HG03025 (cell line): ENCODE measurements around the gene HIPK1.

Source experiments
- ATAC-seq: cut with Tn5 transposase; IDR thresholded peaks from one replicate; pipeline ENCODE4 v1.9.1; 2021; ENCODE audit warnings: mild to moderate bottlenecking, moderate library complexity; ENCODE audit not compliant: unreplicated experiment, low FRiP score

The HIPK1 gene

DNA sequence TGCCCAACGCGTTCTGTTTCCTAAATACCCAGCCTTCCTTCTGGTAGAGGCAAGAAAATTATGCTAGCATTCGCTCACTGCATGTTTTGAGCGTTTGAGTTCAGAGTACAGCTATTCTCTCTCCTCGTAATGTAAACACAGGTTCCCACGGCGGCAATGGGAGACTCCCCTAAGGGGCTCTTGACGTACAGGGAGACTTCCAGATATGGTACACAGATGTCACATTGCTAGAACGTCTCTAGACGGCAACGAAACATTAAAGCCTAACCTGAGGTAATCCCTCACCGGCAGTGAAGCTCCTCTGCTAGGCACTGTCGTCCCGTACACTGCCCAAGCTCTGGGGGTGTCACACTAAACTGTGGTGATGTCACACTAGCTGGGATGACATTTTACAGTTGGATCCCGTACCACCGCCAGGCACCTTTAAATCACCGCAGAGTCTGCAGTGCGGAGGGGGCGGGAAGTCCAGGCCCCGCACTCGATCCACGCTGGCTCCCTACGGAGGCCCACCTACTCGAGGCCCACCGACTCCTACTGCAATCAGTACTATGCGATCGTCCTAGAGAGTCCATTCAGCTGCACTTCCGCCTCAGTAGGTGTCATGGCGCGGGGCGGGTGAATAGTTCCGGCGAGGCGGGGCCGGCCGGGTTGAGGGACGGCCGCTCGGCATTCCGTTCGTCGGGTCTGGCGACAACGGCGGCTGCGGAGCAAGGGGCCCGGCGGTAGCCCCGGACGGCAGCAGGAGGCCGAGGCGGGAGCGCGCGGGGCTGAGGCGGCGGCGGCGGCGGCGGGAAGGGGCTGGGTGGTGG lies at the start of gene HIPK1:
HIPK1 (plus strand) TSS at position 384 of the 809 bp plus-strand sequence.
- peak; percentile 71 for ATAC-seq

DNA sequence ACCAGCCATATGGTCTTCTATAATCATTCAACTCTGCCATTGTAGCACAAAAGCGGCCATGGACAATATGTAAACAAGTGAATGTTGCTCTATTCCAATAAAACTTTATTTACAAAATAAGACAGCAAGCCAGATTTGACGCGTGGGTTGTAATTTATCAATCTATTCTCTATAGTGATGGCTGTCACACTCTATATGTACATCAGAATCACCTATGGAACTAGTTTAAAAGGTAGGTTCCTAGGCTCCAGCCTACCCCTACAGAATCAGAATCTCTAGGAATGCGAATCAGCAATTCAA lies 49.4 kb upstream of the HIPK1 start:
- no peak for ATAC-seq

DNA sequence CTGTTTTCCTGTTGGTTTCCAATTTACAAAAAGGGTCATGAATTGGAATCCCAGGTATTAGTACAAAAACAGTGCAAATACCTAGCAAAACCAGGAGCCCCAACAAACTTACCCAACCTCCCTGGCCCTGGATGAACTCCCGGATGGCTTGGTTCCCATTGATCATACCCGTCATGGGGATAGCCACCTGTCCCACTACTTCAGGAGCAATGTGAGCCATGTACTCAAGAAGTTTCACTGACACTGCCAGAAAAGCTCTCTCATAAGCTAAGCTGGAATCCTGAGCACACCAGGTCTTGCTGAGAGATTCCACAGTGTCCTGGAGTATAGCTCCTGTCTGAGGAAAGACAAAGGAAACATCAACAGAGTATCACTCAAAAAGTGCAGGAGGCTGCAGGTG lies 47.5 kb upstream of the HIPK1 start:
- ATAC-seq, result no peak

DNA sequence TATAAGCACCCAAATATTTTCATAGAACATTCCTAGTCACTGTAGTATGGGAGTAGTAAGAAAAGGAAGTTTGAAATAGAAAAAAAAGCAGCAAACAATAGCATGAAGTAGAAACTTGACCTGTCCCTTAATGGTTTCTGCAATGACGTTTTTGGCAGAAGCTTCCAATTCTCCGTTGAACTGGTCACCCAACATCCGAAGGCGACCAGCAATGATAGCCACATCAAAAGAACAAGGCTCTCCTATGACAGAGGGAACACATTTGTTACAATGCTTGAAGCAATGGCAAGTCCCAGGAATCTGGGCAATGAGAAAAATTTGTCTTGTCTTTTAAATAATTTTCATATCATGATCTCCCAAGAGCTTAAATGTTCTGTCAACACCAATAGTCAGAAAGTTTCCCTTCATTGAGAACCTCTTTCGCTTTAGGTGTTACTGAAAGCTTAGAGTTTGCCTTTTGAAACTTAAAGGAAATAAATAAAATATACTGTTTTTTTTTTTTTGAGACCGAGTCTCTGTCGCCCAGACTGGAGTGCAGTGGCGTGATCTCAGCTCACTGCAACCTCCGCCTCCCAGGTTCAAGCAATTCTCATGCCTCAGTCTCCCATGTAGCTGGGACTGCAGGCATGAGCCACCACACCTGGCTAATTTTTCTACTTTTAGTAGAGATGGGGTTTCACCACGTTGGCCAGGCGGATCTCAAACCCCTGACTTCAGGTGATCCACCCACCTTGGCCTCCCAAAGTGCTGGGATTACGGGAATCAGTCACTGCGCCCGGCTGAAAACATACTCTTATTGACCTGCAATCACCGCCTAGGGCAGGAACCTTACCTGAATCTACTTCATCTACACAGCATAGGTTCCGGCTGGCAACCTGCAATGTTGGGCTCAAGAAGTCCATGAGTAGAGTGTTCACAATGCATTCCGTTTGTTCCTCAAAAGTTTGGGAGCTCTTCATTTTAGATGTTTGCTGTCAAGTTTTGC lies 42.4 kb upstream of the HIPK1 start:
- ATAC-seq, result no peak

DNA sequence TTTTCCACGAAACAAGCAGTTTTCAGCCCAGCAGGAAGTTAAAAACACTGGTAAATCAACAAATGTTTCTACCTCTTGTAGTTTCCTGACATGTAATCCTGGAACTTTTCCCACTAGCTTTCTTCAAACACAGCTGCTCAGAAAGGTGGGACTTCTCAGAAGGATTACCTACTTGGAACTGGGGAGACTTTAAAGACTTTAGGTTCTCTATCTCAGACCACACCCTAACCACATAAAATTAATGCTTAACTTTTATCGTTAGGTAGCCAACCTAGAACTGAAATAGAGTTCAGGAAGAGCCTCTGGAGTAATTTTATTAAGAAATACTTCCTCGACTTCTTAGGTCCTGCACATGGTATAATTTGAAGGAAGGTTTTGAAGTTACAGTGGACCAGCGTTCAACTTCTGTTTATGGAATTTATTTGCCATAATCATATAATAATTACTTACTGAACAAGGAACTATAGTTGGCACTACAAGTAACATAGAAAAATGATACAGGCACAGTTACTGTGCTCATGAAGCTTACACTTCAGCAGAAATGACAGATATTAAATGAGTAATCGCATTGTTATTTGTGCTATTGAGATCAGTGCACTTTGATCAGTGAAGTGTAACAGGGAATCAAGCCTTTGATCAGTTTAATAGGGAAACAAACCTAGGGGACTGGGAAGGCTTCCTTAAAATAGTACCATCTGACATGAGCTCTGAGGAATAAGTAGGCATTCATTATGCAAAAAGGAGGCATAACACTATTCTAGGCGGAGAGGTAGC lies 41.5 kb upstream of the HIPK1 start, which contains the start of gene BCL2L15:
BCL2L15 (minus strand) TSS at position 180 of the 774 bp plus-strand sequence. CDS start 206 bp downstream, outside the sequence.
- ATAC-seq, result no peak

DNA sequence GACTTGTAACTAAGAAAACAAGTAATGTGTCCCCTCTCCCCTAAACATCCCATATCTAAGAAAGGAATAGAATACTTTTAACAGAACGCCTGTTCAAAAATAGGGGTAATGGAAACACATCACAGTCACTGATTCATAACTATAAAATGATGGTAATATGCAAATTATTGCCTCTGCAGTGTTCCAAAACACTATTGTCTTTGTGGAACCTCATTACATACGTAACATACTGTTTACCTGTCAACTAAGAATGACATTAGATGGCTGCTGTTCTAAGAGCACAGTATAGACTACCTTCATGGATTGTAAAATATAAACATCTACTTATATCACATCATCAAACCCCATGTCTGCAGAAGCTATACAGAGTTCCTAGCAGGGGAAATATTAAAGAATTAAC lies 38.3 kb upstream of the HIPK1 start:
- no peak for ATAC-seq

DNA sequence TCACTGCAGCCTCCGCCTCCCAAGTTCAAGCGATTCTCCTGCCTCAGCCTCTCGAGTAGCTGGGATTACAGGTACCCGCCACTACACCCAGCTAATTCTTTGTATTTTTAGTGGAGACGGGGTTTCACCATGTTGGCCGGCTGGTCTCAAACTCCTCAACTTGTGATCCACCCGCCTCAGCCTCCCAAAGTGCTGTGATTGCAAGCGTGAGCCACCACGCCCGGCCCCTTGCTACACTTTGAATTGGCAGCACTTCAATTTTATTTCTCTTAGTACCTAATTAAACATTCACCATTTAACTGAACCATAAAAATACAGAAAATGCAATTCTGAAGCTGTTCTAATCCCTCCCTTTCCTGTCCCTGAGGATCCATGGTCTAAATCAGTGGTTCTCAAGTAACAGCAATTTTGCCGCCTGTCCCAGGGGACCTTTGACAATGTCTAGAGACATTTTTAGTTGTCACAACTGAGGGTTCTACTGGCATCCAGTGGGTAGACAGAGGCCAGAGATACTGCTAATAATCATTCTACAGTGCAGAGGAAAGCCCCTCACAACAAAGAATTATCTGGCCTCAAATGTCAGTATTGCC lies 37.4 kb upstream of the HIPK1 start:
- no peak for ATAC-seq

DNA sequence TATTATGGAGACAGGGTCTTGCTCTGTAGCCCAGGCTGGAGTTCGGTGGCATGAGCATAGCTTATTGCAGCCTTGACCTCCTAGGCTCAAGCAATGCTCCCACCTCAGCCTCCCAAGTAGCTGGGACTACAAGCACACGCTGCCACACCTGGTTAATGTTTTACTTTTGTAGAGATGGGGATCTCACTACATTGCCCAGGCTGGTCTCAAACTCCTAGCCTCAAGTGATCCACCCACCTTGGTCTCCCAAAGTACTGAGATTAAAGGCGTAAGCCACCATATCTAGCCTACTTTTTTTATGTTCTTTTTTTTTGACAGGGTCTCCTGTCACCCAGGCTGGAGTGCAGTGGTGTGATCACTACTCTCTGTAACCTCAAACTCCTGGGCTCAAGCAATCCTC lies 35.9 kb upstream of the HIPK1 start:
- ATAC-seq, result no peak

DNA sequence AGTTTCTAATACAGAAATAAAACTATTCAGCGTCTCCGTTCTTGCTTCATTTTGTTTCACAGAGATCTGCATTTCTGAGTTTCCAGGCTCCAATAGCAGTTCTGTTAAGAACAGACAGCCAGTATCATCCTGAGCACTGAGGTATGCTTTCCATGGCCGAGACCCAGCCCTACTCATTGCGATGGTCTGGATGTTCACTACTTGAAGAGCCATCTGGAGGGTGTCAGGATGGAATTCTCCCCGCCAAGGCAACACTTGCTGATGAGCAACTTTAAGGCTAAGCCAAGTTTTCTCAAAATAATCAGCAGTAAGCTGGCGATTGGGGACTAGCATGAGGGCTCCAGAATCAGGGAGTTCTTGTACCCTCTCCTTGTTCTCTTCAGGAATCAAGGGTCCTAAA lies 34.0 kb upstream of the HIPK1 start:
- no peak for ATAC-seq

DNA sequence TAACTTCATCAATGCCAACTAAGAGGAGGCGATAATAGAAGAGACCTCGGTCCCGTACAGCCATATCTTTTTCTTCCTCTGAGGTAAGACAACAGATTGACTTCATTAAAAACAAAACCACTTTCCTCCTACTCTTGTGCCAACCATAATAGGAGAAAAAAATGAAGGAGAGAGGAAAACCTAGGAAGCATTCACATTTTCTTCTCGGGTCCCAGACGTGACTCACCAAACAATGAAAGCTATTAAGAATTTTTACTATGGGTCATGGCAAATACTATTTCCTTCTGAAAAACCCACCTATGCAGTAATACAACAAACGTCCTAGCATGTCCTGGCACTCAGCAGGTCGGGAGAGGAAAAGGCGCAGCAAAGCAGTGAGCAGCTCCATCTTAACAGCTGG lies 33.2 kb upstream of the HIPK1 start:
- ATAC-seq, result no peak

DNA sequence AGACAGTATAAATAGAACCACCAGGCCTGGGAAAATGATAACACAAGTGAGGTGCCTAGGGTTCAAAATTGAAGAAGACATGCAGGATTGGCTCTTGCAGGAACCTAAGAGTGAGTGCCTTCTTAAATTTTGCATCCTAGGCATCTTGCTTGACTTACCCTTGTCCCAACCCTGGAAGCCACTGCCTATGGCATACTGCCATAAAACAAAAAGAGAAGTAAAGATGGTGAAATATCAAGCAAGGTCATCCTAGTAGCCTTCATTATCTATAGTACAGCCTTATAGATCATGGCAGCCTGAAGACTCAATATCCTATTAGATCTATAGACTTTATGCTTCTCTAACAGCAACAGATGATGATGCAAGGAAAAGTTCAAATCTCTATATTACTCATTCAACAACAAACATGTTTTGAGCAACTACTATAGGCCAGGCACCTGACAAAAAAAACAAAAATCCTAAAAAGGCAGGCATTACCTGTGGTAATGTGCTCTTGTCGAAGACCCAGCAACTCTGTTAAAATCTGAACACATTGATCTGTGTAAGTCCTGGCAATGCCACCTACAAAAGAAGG lies 30.8 kb upstream of the HIPK1 start:
- ATAC-seq, result no peak

DNA sequence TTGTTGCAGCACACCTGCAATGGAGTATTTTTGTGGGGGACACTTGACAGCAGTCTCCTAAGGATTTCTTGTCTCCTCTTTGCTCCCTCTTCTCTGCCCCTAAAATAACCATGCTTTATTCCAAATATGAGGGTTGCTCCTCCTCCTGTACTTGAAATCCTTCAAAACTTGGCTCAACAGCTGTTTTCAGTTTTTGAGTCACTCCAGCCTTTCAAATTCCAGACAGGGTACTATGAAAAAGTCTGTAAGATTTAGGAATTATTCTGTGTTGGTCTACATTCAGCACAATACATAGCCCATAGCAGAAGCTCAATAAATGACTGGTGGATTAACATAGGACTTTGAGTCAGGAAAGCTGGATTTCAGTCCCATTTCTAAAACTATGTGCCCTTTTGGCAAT lies 30.0 kb upstream of the HIPK1 start:
- ATAC-seq, result no peak

DNA sequence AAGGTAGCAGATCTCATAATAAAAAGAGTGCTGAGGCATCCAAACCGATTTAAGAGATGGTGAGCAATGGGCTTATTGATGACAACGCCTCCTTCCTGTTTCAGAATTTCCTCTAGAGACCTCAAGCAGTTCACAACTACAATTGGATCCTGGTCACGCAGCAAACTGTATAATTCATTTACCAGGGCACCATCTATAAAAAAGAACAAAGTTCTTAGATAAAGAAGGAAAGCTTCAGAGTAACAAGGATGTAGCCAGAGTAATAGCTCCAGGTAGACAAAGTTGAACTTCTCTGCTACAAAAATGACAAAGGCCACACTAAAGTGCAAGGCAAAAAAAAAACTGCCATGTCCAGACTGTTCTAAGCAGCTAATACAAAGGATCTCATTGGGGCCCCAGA lies 27.9 kb upstream of the HIPK1 start:
- no peak for ATAC-seq

DNA sequence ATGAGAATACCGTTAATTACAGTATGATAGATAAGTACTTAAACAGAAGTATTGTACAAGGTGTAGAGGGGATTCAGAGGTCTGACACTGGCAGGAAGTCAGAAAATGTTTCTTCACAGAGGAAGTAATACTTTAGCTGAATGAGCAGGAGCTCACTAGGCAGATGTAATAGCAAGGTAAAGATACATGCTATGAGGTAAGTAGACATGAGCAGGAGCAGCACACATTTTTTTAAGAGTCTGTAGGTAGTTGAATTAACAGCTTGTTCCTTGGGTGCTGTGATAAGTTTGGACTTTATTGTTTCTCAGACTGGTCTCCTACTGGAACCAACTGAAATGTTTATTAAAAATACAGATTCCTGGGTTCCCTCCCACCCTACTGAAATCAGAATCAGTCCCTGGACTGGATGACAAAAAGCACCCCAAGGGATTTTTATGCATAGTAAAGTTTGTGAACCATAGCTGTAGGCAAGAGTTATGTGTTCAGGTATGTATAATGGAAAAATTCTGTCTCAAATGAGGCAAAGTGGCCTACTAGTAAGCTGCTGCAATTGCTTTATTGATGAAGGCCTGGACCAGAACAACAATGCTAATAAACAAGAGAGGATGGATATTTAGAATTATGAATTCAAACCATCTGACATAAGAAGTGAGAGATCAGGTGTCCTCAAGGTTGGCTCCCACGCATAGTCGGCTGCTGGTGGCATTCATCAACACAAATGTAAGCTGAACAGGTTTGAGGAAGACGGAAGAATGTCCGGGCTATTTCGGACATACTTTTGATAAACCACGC lies 25.4 kb upstream of the HIPK1 start:
- no peak for ATAC-seq

DNA sequence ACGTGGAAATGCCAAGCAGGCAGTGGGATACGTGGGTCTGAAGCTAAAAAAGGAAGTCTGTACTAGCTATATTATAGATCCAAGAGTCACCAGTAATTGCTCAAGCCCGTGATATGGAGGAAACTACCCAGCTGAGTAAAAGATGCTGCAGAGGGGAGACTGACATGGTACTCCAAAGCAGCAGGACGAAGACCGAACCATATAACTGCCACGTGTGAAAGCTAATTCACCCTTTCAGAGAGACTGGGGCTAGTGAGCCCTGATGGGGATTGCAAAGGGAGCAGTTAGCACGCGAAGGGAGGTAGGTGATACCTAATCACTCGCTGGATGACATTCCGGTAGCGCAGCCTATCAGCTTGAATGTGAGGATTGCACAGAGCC lies 24.8 kb upstream of the HIPK1 start:
- peak; percentile 29 for ATAC-seq

DNA sequence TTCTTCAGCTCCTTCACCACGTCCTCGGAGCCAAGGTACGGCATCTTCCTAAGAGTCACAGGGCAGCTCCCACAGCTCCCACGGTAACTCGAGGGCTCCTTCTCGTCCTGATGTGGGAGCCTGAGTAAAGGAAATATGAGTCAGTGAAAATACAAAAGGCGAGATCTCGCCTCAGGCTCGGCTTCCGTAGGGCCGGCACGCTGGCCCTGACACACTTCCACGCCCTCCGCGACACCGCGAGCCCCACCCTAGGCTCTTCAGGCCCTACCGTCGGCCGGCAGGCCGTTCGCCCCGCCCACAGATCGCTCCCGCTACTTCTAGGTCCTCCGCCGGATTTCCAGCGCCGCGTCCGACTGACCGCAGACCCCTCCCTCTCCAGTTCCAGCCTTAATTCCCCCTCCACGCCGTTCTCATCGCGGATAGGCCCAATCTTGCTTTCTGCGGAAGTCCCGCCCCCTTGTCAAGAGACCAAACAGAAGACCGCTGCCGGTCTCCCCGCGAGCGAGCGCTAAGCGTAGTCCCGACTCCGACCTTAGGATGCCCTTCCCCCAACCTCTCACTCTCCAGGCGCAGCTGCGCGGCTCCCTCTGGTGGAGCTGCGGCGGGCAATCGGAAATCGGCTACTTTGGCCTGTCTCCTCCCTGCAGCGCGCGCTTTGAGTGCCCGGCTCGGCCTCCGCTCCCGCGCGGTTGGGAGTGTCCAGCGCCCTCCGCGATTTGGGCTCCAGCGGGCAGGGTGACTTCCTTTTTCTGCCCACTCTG lies 24.3 kb upstream of the HIPK1 start, which contains the start of the genes AP4B1 and DCLRE1B:
AP4B1 (minus strand) TSS at position 126 of the 761 bp plus-strand sequence; CDS start at position 44, 82 bp downstream.
DCLRE1B (plus strand) TSS at position 653 of the 761 bp plus-strand sequence. CDS start 261 bp downstream, outside the sequence.
- ATAC-seq, result peak; percentile 90

DNA sequence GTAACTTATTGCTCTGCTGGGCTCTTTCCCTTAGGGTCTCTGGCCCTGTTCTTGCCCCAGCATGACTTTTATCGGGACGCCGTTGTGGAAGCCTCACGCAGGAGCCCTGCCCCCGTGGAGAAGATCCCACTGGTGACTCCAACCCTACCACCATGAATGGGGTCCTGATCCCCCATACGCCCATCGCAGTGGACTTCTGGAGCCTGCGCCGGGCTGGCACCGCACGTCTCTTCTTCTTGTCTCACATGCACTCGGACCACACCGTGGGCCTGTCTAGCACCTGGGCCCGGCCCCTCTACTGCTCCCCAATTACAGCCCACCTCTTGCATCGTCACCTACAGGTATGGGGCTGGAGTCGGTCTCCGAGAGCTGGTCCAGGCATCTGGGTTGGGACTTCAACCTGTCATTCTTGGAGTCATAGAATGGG lies 23.7 kb upstream of the HIPK1 start:
- peak; percentile 2 for ATAC-seq

DNA sequence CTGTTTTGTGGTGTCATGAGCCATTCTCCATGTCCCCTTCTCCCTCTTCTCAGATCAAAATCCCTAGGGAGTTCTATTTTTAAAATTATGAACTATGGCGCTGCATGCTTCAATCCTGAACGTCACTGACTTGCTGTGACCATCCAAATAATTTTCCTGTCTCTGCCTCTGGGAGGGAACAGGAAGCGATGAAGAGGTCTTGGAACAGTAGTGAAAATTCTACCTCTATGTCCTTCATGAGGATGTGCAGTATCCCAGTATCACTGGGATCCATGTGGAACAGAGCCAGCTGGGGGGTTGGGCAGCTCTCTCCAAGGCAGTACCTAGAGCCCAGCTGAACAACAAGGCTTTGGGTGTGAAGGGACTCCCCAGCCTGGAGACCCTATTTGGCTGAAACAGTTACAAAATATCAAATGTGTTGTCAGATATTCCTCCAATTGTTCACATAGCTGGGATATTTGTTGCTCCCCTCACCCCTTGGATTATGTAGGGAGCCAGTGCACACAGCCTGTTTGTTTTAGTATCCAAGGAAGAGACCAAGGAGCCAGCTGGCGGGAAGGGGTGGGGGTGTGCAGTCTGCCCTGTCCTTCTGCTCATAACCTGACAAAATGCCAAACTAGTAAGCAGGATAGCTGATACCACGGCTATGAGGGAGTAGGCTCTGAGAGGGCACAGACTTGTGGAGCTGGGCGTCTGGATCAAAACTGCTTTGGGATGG lies 16.4 kb upstream of the HIPK1 start:
- ATAC-seq, result no peak
